Neural progenitor cell (in vitro differentiated cells): ENCODE measurements around the gene RPL32. TPM values are rescaled to one million over a fixed set of nuclear protein-coding genes. Genes with fewer than 3 reads are reported as not detected.
A peak's percentile ranks its signal among the peaks of the same experiment; 100 is the strongest.
"Not testable (repeated sequence)": the region's sequence is repeated elsewhere in the genome, so short reads cannot be mapped to it uniquely, and the experiment has no call there.

Experiments
- DNase-seq: peaks from one replicate; pipeline ENCODE4 v3.0.0-alpha.2; 2016; ENCODE audit warnings: low spot score
- H2AFZ ChIP-seq: fragments of 200-600 bp; sonication (generic); replicated peaks from 2 replicates; pipeline ENCODE4 v1.6.1; 2016; ENCODE audit warnings: antibody characterized with exemption
- H3F3A ChIP-seq: fragments of 200-600 bp; sonication (generic); 2 replicates; pipeline ENCODE4 v1.6.1; 2016; ENCODE audit warnings: antibody characterized with exemption, low read depth
- H3K27ac ChIP-seq: fragments of 200-600 bp; sonication (generic); 2 replicates; pipeline ENCODE4 v1.5.1; 2016; ENCODE audit warnings: mild to moderate bottlenecking
- H3K27me3 ChIP-seq: fragments of 200-600 bp; sonication (generic); 2 replicates; pipeline ENCODE4 v1.6.1; 2016; ENCODE audit warnings: mild to moderate bottlenecking, moderate library complexity
- H3K36me3 ChIP-seq: fragments of 200-600 bp; sonication (generic); 2 replicates; pipeline ENCODE4 v1.5.1; 2016
- H3K4me1 ChIP-seq: fragments of 200-600 bp; sonication (generic); 2 replicates; pipeline ENCODE4 v1.6.1; 2016; ENCODE audit warnings: mixed run types
- H3K4me2 ChIP-seq: fragments of 200-600 bp; sonication (generic); 2 replicates; pipeline ENCODE4 v1.6.1; 2016
- H3K4me3 ChIP-seq: fragments of 200-600 bp; sonication (generic); 2 replicates; pipeline ENCODE4 v1.5.1; 2016
- H3K79me2 ChIP-seq: fragments of 200-600 bp; sonication (generic); 2 replicates; pipeline ENCODE4 v1.6.1; 2016; ENCODE audit warnings: low read depth
- H3K9ac ChIP-seq: fragments of 200-600 bp; sonication (generic); 2 replicates; pipeline ENCODE4 v1.6.1; 2016
- H3K9me3 ChIP-seq: fragments of 200-600 bp; sonication (generic); 2 replicates; pipeline ENCODE4 v1.5.1; 2016; ENCODE audit warnings: low read depth
- H4K20me1 ChIP-seq: fragments of 200-600 bp; sonication (generic); 2 replicates; pipeline ENCODE4 v1.6.1; 2016; ENCODE audit warnings: low read depth
- H3K27ac Mint-ChIP-seq: 3 replicates; pipeline ENCODE4 v1.8.0; 2021; ENCODE audit warnings: mixed read lengths
- H3K27me3 Mint-ChIP-seq: 2 replicates; pipeline ENCODE4 v1.8.0; 2022; ENCODE audit warnings: low read depth, mild to moderate bottlenecking, inconsistent platforms, moderate library complexity, mixed read lengths; ENCODE audit not compliant: insufficient read depth
- H3K36me3 Mint-ChIP-seq: 3 replicates; pipeline ENCODE4 v1.8.0; 2021; ENCODE audit warnings: mixed read lengths
- H3K4me1 Mint-ChIP-seq: 3 replicates; pipeline ENCODE4 v1.8.0; 2021; ENCODE audit warnings: mixed read lengths
- H3K4me3 Mint-ChIP-seq: 3 replicates; pipeline ENCODE4 v1.8.0; 2021; ENCODE audit warnings: mild to moderate bottlenecking, moderate library complexity, mixed read lengths
- H3K9me3 Mint-ChIP-seq: 3 replicates; pipeline ENCODE4 v1.8.0; 2020; ENCODE audit warnings: mixed read lengths
- CTCF ChIP-seq: fragments of 200-600 bp; sonication (generic); IDR thresholded peaks from 2 replicates; pipeline ENCODE4 v1.5.1; 2017; ENCODE audit warnings: antibody characterized with exemption, mild to moderate bottlenecking
- EZH2 ChIP-seq: fragments of 200-600 bp; sonication (generic); IDR thresholded peaks from 2 replicates; pipeline ENCODE4 v1.6.1; 2017; ENCODE audit warnings: antibody characterized with exemption, mild to moderate bottlenecking, moderate library complexity
- EZH2phosphoT487 ChIP-seq: fragments of 200-600 bp; sonication (generic); IDR thresholded peaks from 2 replicates; pipeline ENCODE4 v1.6.1; 2017; ENCODE audit warnings: antibody characterized with exemption
- total RNA-seq: library from RNA; depleted of rRNA; stranded (reverse); fragments of >200 nt; gene quantifications from 2 replicates; pipeline ENCODE4 v1.2.3, GENCODE V29; 2015; ENCODE audit warnings: low replicate concordance

Gene RPL32
- total RNA-seq, 1 donor from 2014 or later: 2,309 TPM

GRCh38 chr3:12859840-12860239, 18.5 kb upstream of the RPL32 start:
- no peaks in the 10 kb centered on the region for H3K4me1 Mint-ChIP-seq
- peaks cover 8% of the 10 kb centered on the region for H3K27me3 Mint-ChIP-seq
- Histone ChIP-seq H3K79me2 (no peaks in the 10 kb centered on the region), H2AFZ (no peak overlapping the region), H3K36me3 (no peaks in the 10 kb centered on the region), H4K20me1 (no peaks in the 10 kb centered on the region), H3K27ac (no peak overlapping the region), H3F3A (no peaks in the 10 kb centered on the region), H3K4me2 (no peak overlapping the region), H3K9ac (no peak overlapping the region), H3K9me3 (no peaks in the 10 kb centered on the region), H3K4me3 (no peak overlapping the region), H3K4me1 (no peaks in the 10 kb centered on the region), H3K27me3 (no peaks in the 10 kb centered on the region)
- H3K4me3 Mint-ChIP-seq: no peak overlapping the region
- no peak for DNase-seq
- H3K36me3 Mint-ChIP-seq: no peaks in the 10 kb centered on the region
- no peak overlapping the region for H3K27ac Mint-ChIP-seq
- H3K9me3 Mint-ChIP-seq: peaks cover 2% of the 10 kb centered on the region
- TF ChIP-seq CTCF (no peak), EZH2phosphoT487 (no peak), EZH2 (no peak)

GRCh38 chr3:12856626-12857025, 15.3 kb upstream of the RPL32 start:
- DNase-seq: no peak
- H3K27ac Mint-ChIP-seq: no peak overlapping the region

GRCh38 chr3:12854565-12854964, 13.2 kb upstream of the RPL32 start:
- H4K20me1 ChIP-seq: no peaks in the 10 kb centered on the region
- no peak overlapping the region for H3K27ac ChIP-seq
- no peaks in the 10 kb centered on the region for H3K9me3 ChIP-seq
- H3K27me3 ChIP-seq: no peaks in the 10 kb centered on the region
- Mint-ChIP-seq H3K27ac (no peak overlapping the region), H3K4me3 (no peak overlapping the region), H3K4me1 (no peaks in the 10 kb centered on the region), H3K9me3 (no peaks in the 10 kb centered on the region), H3K27me3 (peaks cover 7% of the 10 kb centered on the region), H3K36me3 (no peaks in the 10 kb centered on the region)
- DNase-seq: no peak
- H2AFZ ChIP-seq: no peak overlapping the region
- no peak overlapping the region for H3K4me2 ChIP-seq
- H3K79me2 ChIP-seq: no peaks in the 10 kb centered on the region
- H3F3A ChIP-seq: no peaks in the 10 kb centered on the region
- no peak overlapping the region for H3K4me3 ChIP-seq
- no peaks in the 10 kb centered on the region for H3K4me1 ChIP-seq
- no peaks in the 10 kb centered on the region for H3K36me3 ChIP-seq
- H3K9ac ChIP-seq: no peak overlapping the region
- TF ChIP-seq EZH2phosphoT487 (no peak), EZH2 (no peak), CTCF (no peak)

More at GRCh38 chr3:12856626-12857025, 15.3 kb upstream of the RPL32 start:
- Histone ChIP-seq H3K27me3 (no peaks in the 10 kb centered on the region), H3K4me1 (no peaks in the 10 kb centered on the region), H3F3A (no peaks in the 10 kb centered on the region), H3K27ac (no peak overlapping the region), H2AFZ (peak overlapping the region; percentile 26), H3K9ac (no peak overlapping the region), H3K9me3 (no peaks in the 10 kb centered on the region), H3K79me2 (no peaks in the 10 kb centered on the region), H4K20me1 (no peaks in the 10 kb centered on the region), H3K4me2 (no peak overlapping the region), H3K36me3 (no peaks in the 10 kb centered on the region), H3K4me3 (no peak overlapping the region)
- Mint-ChIP-seq H3K4me1 (no peaks in the 10 kb centered on the region), H3K27me3 (peaks cover 7% of the 10 kb centered on the region), H3K36me3 (no peaks in the 10 kb centered on the region), H3K4me3 (no peak overlapping the region), H3K9me3 (no peaks in the 10 kb centered on the region)
- TF ChIP-seq EZH2: no peak
- no peak for TF ChIP-seq EZH2phosphoT487
- no peak for TF ChIP-seq CTCF

- H3K4me1 Mint-ChIP-seq, H3K4me3 ChIP-seq, H3F3A ChIP-seq, H3K9me3 ChIP-seq, H3K4me2 ChIP-seq, DNase-seq, H3K4me3 Mint-ChIP-seq, H3K9ac ChIP-seq, H2AFZ ChIP-seq, H3K27me3 ChIP-seq, H3K27ac Mint-ChIP-seq, H3K27ac ChIP-seq, H3K36me3 ChIP-seq, H3K4me1 ChIP-seq, H3K79me2 ChIP-seq, H3K36me3 Mint-ChIP-seq, H4K20me1 ChIP-seq, H3K27me3 Mint-ChIP-seq, H3K9me3 Mint-ChIP-seq: not testable (repeated sequence)
Observed at GRCh38 chr3:12853847-12854246, 12.5 kb upstream of the RPL32 start.
